ENCODE results near the gene KIAA1958.
A peak's percentile ranks its signal among the peaks of the same experiment; 100 is the strongest.

The KIAA1958 gene

GRCh38 chr9:112486221-112487007, at the start of gene KIAA1958:
KIAA1958 (plus strand) TSS chr9:112486827; CDS start chr9:112574081, 87,254 bp downstream.
- DNase-seq (ENCODE audit: low read depth in 2 of 2): peak; percentile 71 to 83

GRCh38 chr9:112437406-112437805, 49.2 kb upstream of the KIAA1958 start:
- DNase-seq (ENCODE audit: low read depth in 2 of 2): no peak

- DNase-seq (ENCODE audit: low read depth in 2 of 2): no peak
Measured at GRCh38 chr9:112439171-112439570, 47.5 kb upstream of the KIAA1958 start.

GRCh38 chr9:112439825-112440224, 46.8 kb upstream of the KIAA1958 start:
- DNase-seq (ENCODE audit: low read depth in 2 of 2): no peak

GRCh38 chr9:112443200-112443599, 43.4 kb upstream of the KIAA1958 start:
- DNase-seq (ENCODE audit: low read depth in 2 of 2): no peak

- no peak for DNase-seq (ENCODE audit: low read depth in 2 of 2)
Measured at GRCh38 chr9:112443636-112444035, 43.0 kb upstream of the KIAA1958 start.

- DNase-seq (ENCODE audit: low read depth in 2 of 2): no peak
Measured at GRCh38 chr9:112445196-112445595, 41.4 kb upstream of the KIAA1958 start.

- no peak for DNase-seq (ENCODE audit: low read depth in 2 of 2)
Measured at GRCh38 chr9:112446080-112446479, 40.5 kb upstream of the KIAA1958 start.

- no peak for DNase-seq (ENCODE audit: low read depth in 2 of 2)
Measured at GRCh38 chr9:112446526-112446925, 40.1 kb upstream of the KIAA1958 start.

GRCh38 chr9:112447283-112447761, 39.3 kb upstream of the KIAA1958 start:
- no peak for DNase-seq (ENCODE audit: low read depth in 2 of 2)

- no peak for DNase-seq (ENCODE audit: low read depth in 2 of 2)
Measured at GRCh38 chr9:112462855-112463254, 23.8 kb upstream of the KIAA1958 start.

GRCh38 chr9:112465352-112465751, 21.3 kb upstream of the KIAA1958 start:
- no peak for DNase-seq (ENCODE audit: low read depth in 2 of 2)

- DNase-seq (ENCODE audit: low read depth in 2 of 2): no peak
Measured at GRCh38 chr9:112472996-112473395, 13.6 kb upstream of the KIAA1958 start.

GRCh38 chr9:112473986-112474385, 12.6 kb upstream of the KIAA1958 start:
- no peak for DNase-seq (ENCODE audit: low read depth in 2 of 2)

GRCh38 chr9:112475318-112475717, 11.3 kb upstream of the KIAA1958 start:
- no peak for DNase-seq (ENCODE audit: low read depth in 2 of 2)

GRCh38 chr9:112477330-112477729, 9.3 kb upstream of the KIAA1958 start:
- DNase-seq (ENCODE audit: low read depth in 2 of 2): no peak

- no peak for DNase-seq (ENCODE audit: low read depth in 2 of 2)
Measured at GRCh38 chr9:112479221-112479620, 7.4 kb upstream of the KIAA1958 start.

- no peak for DNase-seq (ENCODE audit: low read depth in 2 of 2)
Measured at GRCh38 chr9:112484607-112485006, 2.0 kb upstream of the KIAA1958 start.

GRCh38 chr9:112485574-112485973, 1.1 kb upstream of the KIAA1958 start:
- no peak for DNase-seq (ENCODE audit: low read depth in 2 of 2)

- peak; percentile 19 to 41 for DNase-seq (ENCODE audit: low read depth in 2 of 2)
Measured at GRCh38 chr9:112487008-112487798, 576 bp downstream of the KIAA1958 start.

GRCh38 chr9:112487799-112488340, 1.2 kb downstream of the KIAA1958 start:
- DNase-seq (ENCODE audit: low read depth in 2 of 2): no peak

- DNase-seq (ENCODE audit: low read depth in 2 of 2): no peak
Measured at GRCh38 chr9:112489039-112489546, 2.5 kb downstream of the KIAA1958 start.
